HTERT RPE-1 (cell line): Measurements from ENCODE around the gene MPIG6B.

Experiments
- in situ Hi-C: fragments of 300-500 bp; cut with MboI; formaldehyde crosslinking; loops from 4 replicates; pipeline ENCODE4 v1.14.3; 2020; ENCODE audit warnings: low sequenced_read_pairs

Gene MPIG6B, protein sequence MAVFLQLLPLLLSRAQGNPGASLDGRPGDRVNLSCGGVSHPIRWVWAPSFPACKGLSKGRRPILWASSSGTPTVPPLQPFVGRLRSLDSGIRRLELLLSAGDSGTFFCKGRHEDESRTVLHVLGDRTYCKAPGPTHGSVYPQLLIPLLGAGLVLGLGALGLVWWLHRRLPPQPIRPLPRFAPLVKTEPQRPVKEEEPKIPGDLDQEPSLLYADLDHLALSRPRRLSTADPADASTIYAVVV

DNA sequence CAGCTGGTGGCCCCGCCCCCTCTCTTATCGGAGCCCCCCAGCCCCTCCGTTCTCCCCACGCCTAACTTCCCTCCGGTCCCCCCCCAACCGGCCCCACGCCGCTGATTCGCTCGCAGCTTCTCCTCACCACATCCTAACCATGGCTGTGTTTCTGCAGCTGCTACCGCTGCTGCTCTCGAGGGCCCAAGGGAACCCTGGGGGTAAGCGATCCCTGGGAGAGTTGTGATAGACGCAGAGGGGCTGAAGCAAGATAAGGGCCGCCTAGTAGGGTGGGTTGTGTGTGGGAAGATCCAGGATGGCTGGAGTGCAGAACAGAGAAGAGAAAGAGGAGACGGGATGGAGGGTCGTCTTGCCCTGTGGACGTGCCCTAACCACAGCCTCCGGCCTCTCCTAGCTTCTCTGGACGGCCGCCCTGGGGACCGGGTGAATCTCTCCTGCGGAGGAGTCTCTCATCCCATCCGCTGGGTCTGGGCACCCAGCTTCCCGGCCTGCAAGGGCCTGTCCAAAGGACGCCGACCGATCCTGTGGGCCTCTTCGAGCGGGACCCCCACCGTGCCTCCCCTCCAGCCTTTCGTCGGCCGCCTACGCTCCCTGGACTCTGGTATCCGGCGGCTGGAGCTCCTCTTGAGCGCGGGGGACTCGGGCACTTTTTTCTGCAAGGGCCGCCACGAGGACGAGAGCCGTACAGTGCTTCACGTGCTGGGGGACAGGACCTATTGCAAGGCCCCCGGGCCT, at the start of gene MPIG6B:
Gene MPIG6B (plus strand): TSS at position 129 of the 735 bp plus-strand sequence. CDS start 11 bp downstream, at position 140.
- in situ Hi-C loops = no loop called here

DNA sequence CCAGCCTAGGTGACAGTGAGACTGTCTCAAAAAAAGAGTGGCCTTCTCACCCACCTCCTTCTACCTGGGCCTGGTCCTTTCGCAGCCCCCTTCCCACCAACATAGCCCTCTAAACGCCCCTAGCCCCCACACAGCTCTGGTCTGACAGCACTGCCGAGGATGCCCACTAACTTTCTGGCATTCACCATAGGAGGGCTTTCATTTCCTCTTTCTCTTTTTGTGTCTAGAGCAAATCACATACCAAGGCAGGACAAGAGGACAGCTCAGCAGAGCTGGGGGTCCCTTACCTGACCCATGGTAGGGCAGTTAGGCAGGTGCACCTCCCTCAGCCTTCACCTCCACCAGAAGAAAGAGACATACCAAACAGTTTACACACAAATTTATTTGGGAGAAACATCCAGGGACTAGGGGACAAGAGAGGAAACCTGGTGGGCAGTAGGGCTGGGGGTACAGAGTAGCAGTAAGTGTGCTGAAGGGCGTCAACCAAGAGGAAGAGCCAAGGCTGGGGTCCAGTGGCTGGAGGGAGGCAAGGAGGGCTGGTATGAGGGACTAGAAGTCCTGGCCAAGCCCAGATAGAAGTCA, 46.8 kb upstream of the MPIG6B start:
- in situ Hi-C loops = no loop called here

GRCh38 chr6:31676904-31677303, 46.3 kb upstream of the MPIG6B start:
- in situ Hi-C loops = no loop called here

DNA sequence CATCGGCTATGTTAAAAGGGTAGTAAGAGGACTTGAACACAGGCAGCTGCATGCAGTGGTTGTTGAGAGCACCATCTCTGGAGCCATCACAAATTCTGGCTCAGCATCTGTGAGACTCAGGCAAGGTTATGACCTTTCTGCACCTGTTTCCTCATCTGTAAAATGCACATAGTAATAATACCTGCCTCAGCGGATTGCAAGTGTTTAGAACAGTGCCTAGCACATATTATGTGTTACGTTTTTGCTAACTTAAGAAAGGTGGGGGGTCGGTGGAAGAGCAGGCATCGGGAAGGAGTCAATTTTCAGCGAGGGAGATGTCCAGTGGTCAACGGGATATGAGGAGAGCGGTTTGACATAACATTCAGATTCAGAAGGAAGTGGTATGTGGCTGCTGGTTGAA, 45.2 kb upstream of the MPIG6B start:
- in situ Hi-C loops = no loop called here

- in situ Hi-C loops = no loop called here
These were observed 42.7 kb upstream of the MPIG6B start, which contains the start of gene LY6G5C for GRCh38 chr6:31680226-31681134. LY6G5C (minus strand) TSS chr6:31681067; CDS start chr6:31680373, 694 bp downstream.

- in situ Hi-C loops = no loop called here
These were observed 42.0 kb upstream of the MPIG6B start for GRCh38 chr6:31681135-31681671.

- in situ Hi-C loops = no loop called here
These were observed 39.6 kb upstream of the MPIG6B start for GRCh38 chr6:31683591-31683990.

DNA sequence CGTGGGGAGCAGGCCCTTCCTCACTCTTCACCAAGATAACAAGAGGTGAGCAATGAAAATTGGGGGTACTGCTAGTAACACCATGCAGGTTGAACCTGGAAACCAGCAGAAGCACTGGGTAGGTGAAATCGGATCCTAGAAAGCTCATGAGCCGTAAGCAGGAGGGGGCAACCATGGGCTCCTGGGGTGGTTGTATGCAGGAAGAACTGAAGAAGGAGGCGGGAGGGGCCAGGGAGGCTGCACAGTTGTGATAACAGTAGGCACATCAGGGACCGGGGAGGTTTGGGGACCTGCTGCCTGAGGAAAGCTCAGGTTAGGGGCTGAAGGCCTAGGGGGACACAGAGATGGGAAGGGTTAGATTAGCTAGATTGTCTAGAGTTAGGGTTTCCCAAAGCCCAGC, 36.7 kb upstream of the MPIG6B start:
- in situ Hi-C loops = no loop called here

DNA sequence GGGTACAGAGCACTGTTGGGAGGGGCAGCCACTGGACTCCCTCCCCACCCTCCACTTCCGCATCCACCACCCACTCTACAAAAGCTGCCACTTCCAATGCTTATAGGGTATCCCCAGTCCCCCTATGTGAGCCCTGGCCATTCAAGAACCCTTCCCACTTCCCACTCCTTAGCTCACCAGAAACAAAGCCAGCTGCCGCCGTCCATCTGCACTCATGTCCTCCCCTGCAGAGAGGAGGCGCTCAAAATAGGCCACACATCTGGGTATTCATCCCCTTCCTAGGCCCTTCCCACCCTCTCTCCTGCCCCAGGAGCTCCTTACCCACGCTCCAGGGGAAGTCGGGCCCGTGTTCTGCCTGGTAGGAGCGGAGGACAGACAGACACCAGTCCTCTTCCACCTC, 35.9 kb upstream of the MPIG6B start:
- in situ Hi-C loops = no loop called here

GRCh38 chr6:31687860-31688693, 35.1 kb upstream of the MPIG6B start:
- in situ Hi-C loops = no loop called here

- in situ Hi-C loops = no loop called here
These were observed 33.7 kb upstream of the MPIG6B start for GRCh38 chr6:31689249-31690110.

GRCh38 chr6:31690231-31691077, 32.7 kb upstream of the MPIG6B start:
- in situ Hi-C loops = no loop called here

- in situ Hi-C loops = no loop called here
These were observed 32.1 kb upstream of the MPIG6B start for GRCh38 chr6:31691078-31691463.

GRCh38 chr6:31691564-31692108, 31.5 kb upstream of the MPIG6B start:
- in situ Hi-C loops = no loop called here

DNA sequence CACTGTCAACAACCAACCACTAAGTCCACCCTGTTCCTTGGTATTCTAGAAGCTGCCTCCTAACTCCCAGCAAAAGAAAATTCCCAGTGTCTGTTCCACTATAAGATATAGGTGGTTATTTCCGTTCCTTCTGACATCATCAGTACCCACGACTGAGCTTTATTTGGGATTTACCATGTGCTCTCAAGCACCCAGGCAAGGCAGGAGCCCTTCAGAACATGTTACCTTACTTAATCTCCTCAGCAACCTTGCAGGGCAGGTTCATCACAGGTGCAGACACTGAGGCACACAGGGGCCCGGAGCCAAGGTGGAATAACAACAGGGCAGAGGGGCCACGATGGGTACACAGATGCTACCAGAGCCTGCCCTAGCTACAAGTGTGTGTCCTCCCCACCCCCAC, 30.8 kb upstream of the MPIG6B start:
- in situ Hi-C loops = no loop called here

GRCh38 chr6:31692886-31693285, 30.3 kb upstream of the MPIG6B start:
- in situ Hi-C loops = no loop called here

- in situ Hi-C loops = no loop called here
These were observed 29.6 kb upstream of the MPIG6B start for GRCh38 chr6:31693535-31693934.

GRCh38 chr6:31697555-31697954, 25.6 kb upstream of the MPIG6B start:
- in situ Hi-C loops = no loop called here
